Ovary (tissue), 3 donors: ENCODE data around the gene DDX51.

Source experiments
- EP300 ChIP-seq: sonication (generic); formaldehyde crosslinking; IDR thresholded peaks from one replicate; pipeline ENCODE4 v1.6.1; 2017; ENCODE audit warnings: antibody characterized with exemption
- POLR2A ChIP-seq: fragments of 450-650 bp; IDR thresholded peaks from one replicate; pipeline ENCODE4 v1.6.1; 2017; ENCODE audit warnings: antibody characterized with exemption, mild to moderate bottlenecking, moderate library complexity
- TF ChIP-seq, protein P1 (sequence below), 3 donors: fragments of 450-650 bp in 2 of 3; fragments of 200-600 bp in 1 of 3; IDR thresholded peaks; one replicate each; pipeline versions ENCODE4 v1.5.1 to v1.8.0; 2016 to 2022; ENCODE audit warnings: antibody characterized with exemption in 3 of 3, mild to moderate bottlenecking in 1 of 3
- donor health status: DM: no; HTN: no; CAD: no.

DNA sequence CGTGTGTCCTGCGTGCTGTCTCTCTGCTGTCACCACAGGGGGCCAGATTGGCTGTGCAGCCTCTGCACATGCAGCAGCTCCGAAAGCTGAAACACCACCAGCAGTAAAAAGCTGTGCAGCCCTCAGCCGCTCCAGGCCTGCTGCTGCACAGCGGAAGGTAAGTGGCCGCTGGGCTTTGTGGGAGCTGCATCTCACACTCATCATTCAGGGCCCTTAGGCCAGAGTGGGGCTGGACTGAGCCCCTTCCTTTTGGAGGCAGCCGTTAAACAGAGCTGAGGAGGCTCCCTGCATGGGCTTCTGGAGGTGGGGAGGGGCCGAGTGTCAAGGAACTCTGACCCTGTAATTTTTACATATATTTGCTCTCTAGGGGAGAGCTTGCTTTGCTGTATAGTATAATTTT is 17.1 kb downstream of the DDX51 start:
- TF ChIP-seq, protein P1, sequence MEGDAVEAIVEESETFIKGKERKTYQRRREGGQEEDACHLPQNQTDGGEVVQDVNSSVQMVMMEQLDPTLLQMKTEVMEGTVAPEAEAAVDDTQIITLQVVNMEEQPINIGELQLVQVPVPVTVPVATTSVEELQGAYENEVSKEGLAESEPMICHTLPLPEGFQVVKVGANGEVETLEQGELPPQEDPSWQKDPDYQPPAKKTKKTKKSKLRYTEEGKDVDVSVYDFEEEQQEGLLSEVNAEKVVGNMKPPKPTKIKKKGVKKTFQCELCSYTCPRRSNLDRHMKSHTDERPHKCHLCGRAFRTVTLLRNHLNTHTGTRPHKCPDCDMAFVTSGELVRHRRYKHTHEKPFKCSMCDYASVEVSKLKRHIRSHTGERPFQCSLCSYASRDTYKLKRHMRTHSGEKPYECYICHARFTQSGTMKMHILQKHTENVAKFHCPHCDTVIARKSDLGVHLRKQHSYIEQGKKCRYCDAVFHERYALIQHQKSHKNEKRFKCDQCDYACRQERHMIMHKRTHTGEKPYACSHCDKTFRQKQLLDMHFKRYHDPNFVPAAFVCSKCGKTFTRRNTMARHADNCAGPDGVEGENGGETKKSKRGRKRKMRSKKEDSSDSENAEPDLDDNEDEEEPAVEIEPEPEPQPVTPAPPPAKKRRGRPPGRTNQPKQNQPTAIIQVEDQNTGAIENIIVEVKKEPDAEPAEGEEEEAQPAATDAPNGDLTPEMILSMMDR (IDR thresholded peaks at IDR 0.05) = no peak
- TF ChIP-seq POLR2A = no peak
- TF ChIP-seq EP300 = no peak
